CD14-positive monocyte (primary cell): ENCODE results near the gene PLAA. TPM values are rescaled to one million over a fixed set of nuclear protein-coding genes. Genes with fewer than 3 reads are reported as not detected.
A peak's percentile ranks its signal among the peaks of the same experiment; 100 is the strongest.

ENCODE experiments used
- DNase-seq, 3 donors: peaks; one replicate each; pipeline ENCODE4 v3.0.0-alpha.2; 2011 to 2022
- H2AFZ ChIP-seq: 2 replicates; pipeline ENCODE4 v1.6.0; 2012; ENCODE audit warnings: mild to moderate bottlenecking, low read depth, low read length, inconsistent platforms; ENCODE audit not compliant: insufficient read depth, poor library complexity, severe bottlenecking
- H3K27ac ChIP-seq, 2 donors: 1 replicate in 1 of 2; 2 replicates in 1 of 2; pipeline ENCODE4 v1.5.1; 2012 to 2013; ENCODE audit warnings: low read length in 2 of 2, control low read depth in 1 of 2, inconsistent platforms in 1 of 2, low read depth in 1 of 2, mild to moderate bottlenecking in 1 of 2
- H3K27me3 ChIP-seq, 2 donors: one replicate each; pipeline versions ENCODE4 v1.6.0 to v1.6.1; 2011 to 2013; ENCODE audit warnings: low read length in 2 of 2; ENCODE audit not compliant: control insufficient read depth in 2 of 2, insufficient read depth in 2 of 2
- H3K36me3 ChIP-seq, 2 donors: replicated peaks in 1 of 2; 1 replicate in 1 of 2; 2 replicates in 1 of 2; pipeline versions ENCODE4 v1.5.1 to v1.6.1; 2012 to 2013; ENCODE audit warnings: low read length in 2 of 2, control low read depth in 1 of 2, inconsistent platforms in 1 of 2, mild to moderate bottlenecking in 1 of 2; ENCODE audit not compliant: insufficient read depth in 2 of 2, control insufficient read depth in 1 of 2
- H3K4me1 ChIP-seq, 2 donors: 1 replicate in 1 of 2; 2 replicates in 1 of 2; pipeline versions ENCODE4 v1.5.1 to v1.6.1; 2012 to 2013; ENCODE audit warnings: low read length in 2 of 2, control low read depth in 1 of 2, inconsistent platforms in 1 of 2, mild to moderate bottlenecking in 1 of 2, moderate library complexity in 1 of 2; ENCODE audit not compliant: insufficient read depth in 2 of 2, control insufficient read depth in 1 of 2
- H3K4me2 ChIP-seq: replicated peaks from 2 replicates; pipeline ENCODE3; 2012; ENCODE audit warnings: low read length, moderate library complexity, mild to moderate bottlenecking; ENCODE audit not compliant: poor library complexity, severe bottlenecking; ENCODE audit errors: extremely low read depth
- H3K4me3 ChIP-seq, 3 experiments: fragments of 200-600 bp in 1 of 3; sonication (generic) in 1 of 3; replicated peaks in 1 of 3; 1 replicate in 2 of 3; 2 replicates in 1 of 3; pipeline ENCODE4 v1.5.1; 2011 to 2013; ENCODE audit warnings: low read length in 3 of 3, mild to moderate bottlenecking in 3 of 3, control low read depth in 2 of 3, low read depth in 2 of 3, inconsistent platforms in 1 of 3, moderate library complexity in 1 of 3
- H3K79me2 ChIP-seq: 2 replicates; pipeline ENCODE4 v1.6.0; 2012; ENCODE audit warnings: mild to moderate bottlenecking, control low read depth, inconsistent platforms, low read length, moderate library complexity; ENCODE audit not compliant: insufficient read depth
- H3K9ac ChIP-seq: 2 replicates; pipeline ENCODE4 v1.6.0; 2017; ENCODE audit warnings: low read length, mild to moderate bottlenecking; ENCODE audit not compliant: insufficient read depth, poor library complexity, severe bottlenecking
- H3K9me3 ChIP-seq, 2 donors: replicated peaks in 1 of 2; 1 replicate in 1 of 2; 2 replicates in 1 of 2; pipeline versions ENCODE4 v1.5.1 to v1.6.1; 2012 to 2013; ENCODE audit warnings: low read length in 2 of 2, control low read depth in 1 of 2; ENCODE audit not compliant: control insufficient read depth in 1 of 2, insufficient read depth in 1 of 2
- H4K20me1 ChIP-seq: 2 replicates; pipeline ENCODE4 v1.6.0; 2012; ENCODE audit warnings: mild to moderate bottlenecking, low read length, control low read depth, moderate library complexity; ENCODE audit not compliant: insufficient read depth
- H3K27ac Mint-ChIP-seq, 7 donors: one replicate each; pipeline ENCODE4 v1.8.0; 2020; ENCODE audit warnings: mild to moderate bottlenecking in 7 of 7, mixed read lengths in 7 of 7, moderate library complexity in 6 of 7, inconsistent platforms in 2 of 7
- H3K27me3 Mint-ChIP-seq, 3 donors: one replicate each; pipeline ENCODE4 v1.8.0; 2021 to 2022; ENCODE audit warnings: low read depth in 3 of 3, mild to moderate bottlenecking in 3 of 3, mixed read lengths in 3 of 3, moderate library complexity in 3 of 3, inconsistent platforms in 1 of 3
- H3K36me3 Mint-ChIP-seq, 2 donors: one replicate each; pipeline ENCODE4 v1.8.0; 2020; ENCODE audit warnings: mixed read lengths in 2 of 2, inconsistent platforms in 1 of 2, mild to moderate bottlenecking in 1 of 2
- H3K4me1 Mint-ChIP-seq: one replicate; pipeline ENCODE4 v1.8.0; 2020; ENCODE audit warnings: mild to moderate bottlenecking, mixed read lengths
- H3K4me3 Mint-ChIP-seq, 2 donors: one replicate each; pipeline ENCODE4 v1.8.0; 2020; ENCODE audit warnings: mild to moderate bottlenecking in 2 of 2, mixed read lengths in 2 of 2, moderate library complexity in 1 of 2
- H3K9me3 Mint-ChIP-seq, 7 donors: one replicate each; pipeline ENCODE4 v1.8.0; 2020 to 2022; ENCODE audit warnings: mixed read lengths in 7 of 7, mild to moderate bottlenecking in 6 of 7, moderate library complexity in 6 of 7, inconsistent platforms in 2 of 7
- CTCF ChIP-seq: fragments of 200-600 bp; IDR thresholded peaks from one replicate; pipeline ENCODE4 v1.8.0; 2022; ENCODE audit warnings: antibody characterized with exemption, mild to moderate bottlenecking
- WGBS: methylation state at CpG from one replicate; pipeline ENCODE4 v1.1.5; 2013; ENCODE audit warnings: missing lambda C conversion rate; ENCODE audit not compliant: insufficient coverage; 5-methylcytosine and 5-hydroxymethylcytosine counted together
- intact Hi-C, 2 donors: fragments of 100-400 bp; cut with micrococcal nuclease; formaldehyde crosslinking; loops; one replicate each; pipeline versions ENCODE4 v1.15.0 to v1.15.1; 2023
- polyA plus RNA-seq, 3 donors: library from polyadenylated mRNA; depleted of rRNA in 1 of 3; unstranded in 2 of 3; stranded (reverse) in 1 of 3; fragments of 300-500 nt in 2 of 3; fragments of >200 nt in 1 of 3; fragmentation: Illumina TruSeq in 2 of 3; gene quantifications; 1 replicate in 2 of 3; 2 replicates in 1 of 3; pipeline ENCODE4 v1.2.3, GENCODE V29; 2012 to 2021

The PLAA gene
- polyA plus RNA-seq, 3 donors, result 13.3 to 19.3 (median 14.7) TPM

GRCh38 chr9:26870292-26870691 is 76.8 kb downstream of the PLAA start:
- Histone ChIP-seq H3K36me3 (peaks cover 9 to 24% of the 10 kb centered on the region in 2 donors), H2AFZ (no peak overlapping the region), H3K9me3 (no peaks in the 10 kb centered on the region), H3K4me3 (no peak overlapping the region), H3K4me1 (no peaks in the 10 kb centered on the region), H3K27ac (no peak overlapping the region), H3K27me3 (no peaks in the 10 kb centered on the region), H3K79me2 (no peaks in the 10 kb centered on the region), H3K4me2 (no peak overlapping the region), H4K20me1 (no peaks in the 10 kb centered on the region), H3K9ac (no peak overlapping the region)
- WGBS, result 83% methylated on average over 1 of the region's 8 CpGs
- Mint-ChIP-seq H3K4me1 (no peaks in the 10 kb centered on the region), H3K27ac (peak overlapping the region in 1 of 7 donors; percentile 27), H3K9me3 (no peaks in the 10 kb centered on the region), H3K36me3 (peaks cover 22 to 26% of the 10 kb centered on the region in 2 donors), H3K4me3 (no peak overlapping the region), H3K27me3 (no peaks in the 10 kb centered on the region)
- intact Hi-C loops, result no loop called here
- TF ChIP-seq CTCF, result no peak
- DNase-seq, result no peak

- Histone ChIP-seq H3K4me1 (no peaks in the 10 kb centered on the region), H2AFZ (no peak overlapping the region), H4K20me1 (no peaks in the 10 kb centered on the region), H3K79me2 (no peaks in the 10 kb centered on the region), H3K36me3 (peaks cover 12 to 27% of the 10 kb centered on the region in 2 donors), H3K9me3 (no peaks in the 10 kb centered on the region), H3K4me3 (no peak overlapping the region), H3K27ac (no peak overlapping the region), H3K9ac (no peak overlapping the region), H3K4me2 (no peak overlapping the region), H3K27me3 (no peaks in the 10 kb centered on the region)
- H3K27ac Mint-ChIP-seq, result no peak overlapping the region
- no CpG with 5 or more reads among the region's 1 CpG for WGBS
- no peaks in the 10 kb centered on the region for H3K9me3 Mint-ChIP-seq
- intact Hi-C loops, result no loop called here
- H3K4me1 Mint-ChIP-seq, result no peaks in the 10 kb centered on the region
- peaks cover 23 to 32% of the 10 kb centered on the region in 2 donors for H3K36me3 Mint-ChIP-seq
- no peak overlapping the region for H3K4me3 Mint-ChIP-seq
- no peak for DNase-seq
- H3K27me3 Mint-ChIP-seq, result peaks cover 0 to 2% (median 0%) of the 10 kb centered on the region in 3 donors
- peak; percentile 10 for TF ChIP-seq CTCF
Observed at GRCh38 chr9:26863074-26863473, 84.0 kb downstream of the PLAA start.
